ENCODE results near the gene PDCD4. TPM values are rescaled to one million over a fixed set of nuclear protein-coding genes. Genes with fewer than 3 reads are reported as not detected.

The PDCD4 gene
- total and polyA plus RNA-seq, 2 of the 8 experiments (the other 6 are each of a cell fraction or from before 2014, with no cell fraction given), result 3.3 to 26.8 TPM

DNA sequence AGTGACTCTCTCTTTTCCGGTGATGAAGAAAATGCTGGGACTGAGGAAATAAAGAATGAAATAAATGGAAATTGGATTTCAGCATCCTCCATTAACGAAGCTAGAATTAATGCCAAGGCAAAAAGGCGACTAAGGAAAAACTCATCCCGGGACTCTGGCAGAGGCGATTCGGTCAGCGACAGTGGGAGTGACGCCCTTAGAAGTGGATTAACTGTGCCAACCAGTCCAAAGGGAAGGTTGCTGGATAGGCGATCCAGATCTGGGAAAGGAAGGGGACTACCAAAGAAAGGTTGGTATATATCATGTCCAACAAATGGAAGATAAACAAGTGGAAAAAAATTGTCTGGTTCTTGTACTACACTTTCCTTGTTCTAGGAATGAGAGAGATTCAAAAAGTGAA, 9.5 kb downstream of the PDCD4 start:
- H3K14ac ChIP-seq (ENCODE audit: insufficient read length), result no peak overlapping the region
- DNase-seq (ENCODE audit: low read depth in 1 of 2, low spot score in 2 of 2), result no peak
- CTCF ChIA-PET (ENCODE audit: partially characterized antibody), result interaction anchor here (1.3 kb wide), 1 partner anchor 135 kb away, joined by 3 read pairs; no protein-coding TSS in a partner anchor

More for the DNA sequence above, 9.5 kb downstream of the PDCD4 start:
- H2BK15ac ChIP-seq (ENCODE audit: low read length), result no peak overlapping the region
- H3K23me2 ChIP-seq (ENCODE audit: low read depth, low read length), result no peaks in the 10 kb centered on the region
- no peak overlapping the region for H3K4ac ChIP-seq (replicated peaks; ENCODE audit: insufficient read length, low read depth, low read length)
- H2AK5ac ChIP-seq (ENCODE audit: low read depth, low read length), result no peak overlapping the region
- H3K4me1 ChIP-seq (replicated peaks in 1 of 4; ENCODE audit: control insufficient read depth in 3 of 4, insufficient read depth in 4 of 4, low read length in 3 of 4), result no peaks in the 10 kb centered on the region
- no peak overlapping the region for H3K23ac ChIP-seq (ENCODE audit: insufficient read length)
- no peaks in the 10 kb centered on the region for H3K79me2 ChIP-seq (ENCODE audit: control insufficient read depth in 1 of 2, insufficient read depth in 2 of 2, low read length in 2 of 2)
- no peak overlapping the region for H2BK5ac ChIP-seq (ENCODE audit: low read depth, low read length)
- TF ChIP-seq TEAD4 (IDR thresholded peaks at IDR 0.05; ENCODE audit: low read depth, low read length), result no peak
- TF ChIP-seq RBBP5 (IDR thresholded peaks at IDR 0.05; ENCODE audit: borderline replicate concordance, low read depth, low read length), result no peak
- no peak for TF ChIP-seq HDAC6 (IDR thresholded peaks at IDR 0.05; ENCODE audit: low read depth, low read length)
- no peak for TF ChIP-seq SIX5 (IDR thresholded peaks at IDR 0.05; ENCODE audit: low read depth, low read length)
- TF ChIP-seq, protein P1, sequence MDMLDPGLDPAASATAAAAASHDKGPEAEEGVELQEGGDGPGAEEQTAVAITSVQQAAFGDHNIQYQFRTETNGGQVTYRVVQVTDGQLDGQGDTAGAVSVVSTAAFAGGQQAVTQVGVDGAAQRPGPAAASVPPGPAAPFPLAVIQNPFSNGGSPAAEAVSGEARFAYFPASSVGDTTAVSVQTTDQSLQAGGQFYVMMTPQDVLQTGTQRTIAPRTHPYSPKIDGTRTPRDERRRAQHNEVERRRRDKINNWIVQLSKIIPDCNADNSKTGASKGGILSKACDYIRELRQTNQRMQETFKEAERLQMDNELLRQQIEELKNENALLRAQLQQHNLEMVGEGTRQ (IDR thresholded peaks at IDR 0.05; ENCODE audit: low read length), result no peak
- TF ChIP-seq NRF1 (IDR thresholded peaks at IDR 0.05; ENCODE audit: low read depth, low read length), result no peak
- no peaks in the 10 kb centered on the region for H3K9me3 ChIP-seq (ENCODE audit: insufficient read depth in 2 of 2, low read depth in 1 of 2, low read length in 1 of 2)
- H4K8ac ChIP-seq (ENCODE audit: extremely low read depth, insufficient read depth, low read length), result no peak overlapping the region
- WGBS, 2 experiments (ENCODE audit: extremely low coverage in 1 of 2, insufficient coverage in 1 of 2, insufficient read length in 1 of 2, insufficient replicate concordance in 2 of 2, low coverage in 1 of 2, low lambda C conversion rate in 2 of 2, missing lambda C conversion rate in 1 of 2), result 94% methylated on average over 9 of the region's 9 CpGs; no CpG with 5 or more reads in 1 of the 2 experiments
- no peak overlapping the region for H3K18ac ChIP-seq (ENCODE audit: extremely low read depth, low read length)
- no peak overlapping the region for H2AFZ ChIP-seq (ENCODE audit: low read length)
- H2BK120ac ChIP-seq (replicated peaks; ENCODE audit: low read depth, low read length), result no peak overlapping the region
- peaks cover 0 to 2% of the 10 kb centered on the region in 2 experiments for H4K20me1 ChIP-seq (replicated peaks in 1 of 2; ENCODE audit: control insufficient read depth in 1 of 2, insufficient read depth in 2 of 2, low read length in 2 of 2)
- H3K4me2 ChIP-seq (ENCODE audit: insufficient read depth in 1 of 2, low read depth in 2 of 2, low read length in 2 of 2), result no peak overlapping the region
- no peak overlapping the region for H4K91ac ChIP-seq (replicated peaks; ENCODE audit: insufficient read length, low read length)
- H3K27ac ChIP-seq (ENCODE audit: low read depth, low read length), result no peak overlapping the region
- no peak overlapping the region for H2BK20ac ChIP-seq (ENCODE audit: low read length)
- H3K56ac ChIP-seq (replicated peaks; ENCODE audit: insufficient read length, low read depth, low read length), result no peak overlapping the region
- peaks cover 0 to 29% (median 3%) of the 10 kb centered on the region in 4 experiments; a peak in 2 of 8 replicates for H3K36me3 ChIP-seq (ENCODE audit: control insufficient read depth in 2 of 4, insufficient read depth in 4 of 4, low read length in 3 of 4)
- H4K5ac ChIP-seq (ENCODE audit: insufficient read length, low read depth, low read length), result no peak overlapping the region
- H3K27me3 ChIP-seq (replicated peaks in 1 of 4; ENCODE audit: control insufficient read depth in 3 of 4, extremely low read depth in 1 of 4, insufficient read depth in 3 of 4, low read length in 3 of 4), result no peaks in the 10 kb centered on the region
- no peak overlapping the region for H3K9ac ChIP-seq (replicated peaks in 1 of 4; ENCODE audit: extremely low read depth in 1 of 4, low read depth in 3 of 4, low read length in 3 of 4)
- H3K79me1 ChIP-seq (ENCODE audit: low read depth, low read length), result no peaks in the 10 kb centered on the region; the same call in 1 of the 2 replicates
- FAIRE-seq, result no peak
- no peak overlapping the region for H3K4me3 ChIP-seq (ENCODE audit: extremely low read depth in 1 of 4, insufficient read depth in 2 of 4, low read depth in 3 of 4, low read length in 4 of 4)
- H2BK12ac ChIP-seq (ENCODE audit: low read depth, low read length), result no peak overlapping the region
- POLR2A ChIA-PET (ENCODE audit: partially characterized antibody), result no interaction called here
